HepG2 (cell line): ENCODE measurements around the gene GGTA1. TPM values are rescaled to one million over a fixed set of nuclear protein-coding genes. Genes with fewer than 3 reads are reported as not detected.

Experiments
- CENPT ChIP-seq: sonication (generic); formaldehyde crosslinking; IDR thresholded peaks from 2 replicates; pipeline ENCODE4 v1.8.0; 2022; ENCODE audit warnings: low read depth, mild to moderate bottlenecking, moderate library complexity, missing genetic modification reagents
- FOSL1 ChIP-seq: sonication (generic); formaldehyde crosslinking; IDR thresholded peaks from 2 replicates; pipeline ENCODE4 v1.9.0; 2021; ENCODE audit warnings: missing genetic modification reagents, borderline replicate concordance
- FOXA3 ChIP-seq: IDR thresholded peaks from 2 replicates; pipeline ENCODE4 v1.6.1; 2016; ENCODE audit warnings: missing genetic modification reagents, missing compliant biosample characterization
- HDAC2 ChIP-seq: sonication (generic); formaldehyde crosslinking; IDR thresholded peaks from 2 replicates; pipeline ENCODE4 v1.4.0; 2020; ENCODE audit warnings: missing genetic modification reagents
- NCOA5 ChIP-seq: sonication (generic); formaldehyde crosslinking; IDR thresholded peaks from 2 replicates; pipeline ENCODE4 v1.4.0; 2020; ENCODE audit warnings: missing genetic modification reagents
- NRL ChIP-seq: sonication (generic); formaldehyde crosslinking; IDR thresholded peaks from 2 replicates; pipeline ENCODE4 v1.5.0; 2020; ENCODE audit warnings: missing genetic modification reagents, mild to moderate bottlenecking, moderate library complexity, borderline replicate concordance
- SPEN ChIP-seq: sonication (generic); formaldehyde crosslinking; IDR thresholded peaks from 2 replicates; pipeline ENCODE4 v1.5.1; 2020; ENCODE audit warnings: low read depth, mild to moderate bottlenecking, missing genetic modification reagents
- SSRP1 ChIP-seq: IDR thresholded peaks from 2 replicates; pipeline ENCODE4 v1.6.1; 2016; ENCODE audit warnings: control low read depth
- SYNCRIP ChIP-seq: fragments of 200-400 bp; formaldehyde crosslinking; IDR thresholded peaks from 2 replicates; pipeline ENCODE4 v1.6.1; 2018; ENCODE audit warnings: mild to moderate bottlenecking, low read depth, low read length; ENCODE audit not compliant: insufficient read depth
- THYN1 ChIP-seq: sonication (generic); formaldehyde crosslinking; IDR thresholded peaks from 2 replicates; pipeline ENCODE4 v1.8.1; 2023; ENCODE audit warnings: low read depth, mild to moderate bottlenecking, moderate library complexity, missing genetic modification reagents, borderline replicate concordance
- U2AF2 ChIP-seq: fragments of 200-400 bp; formaldehyde crosslinking; IDR thresholded peaks from 2 replicates; pipeline ENCODE4 v1.6.1; 2017; ENCODE audit warnings: low read depth, mild to moderate bottlenecking, low read length
- ZBTB3 ChIP-seq: sonication (generic); formaldehyde crosslinking; IDR thresholded peaks from 2 replicates; pipeline ENCODE4 v1.4.0; 2020; ENCODE audit warnings: low read depth, mild to moderate bottlenecking, moderate library complexity, missing genetic modification reagents, borderline replicate concordance
- ZNF121 ChIP-seq: sonication (generic); formaldehyde crosslinking; IDR thresholded peaks from 2 replicates; pipeline ENCODE4 v1.5.0; 2020; ENCODE audit warnings: mild to moderate bottlenecking, missing genetic modification reagents
- ZNF160 ChIP-seq: sonication (generic); formaldehyde crosslinking; IDR thresholded peaks from 2 replicates; pipeline ENCODE4 v1.8.0; 2022; ENCODE audit warnings: mild to moderate bottlenecking, inconsistent platforms, missing genetic modification reagents
- ZNF232 ChIP-seq: sonication (generic); formaldehyde crosslinking; IDR thresholded peaks from 2 replicates; pipeline ENCODE4 v1.4.0; 2020; ENCODE audit warnings: missing genetic modification reagents, borderline replicate concordance
- ZNF275 ChIP-seq: sonication (generic); formaldehyde crosslinking; IDR thresholded peaks from 2 replicates; pipeline ENCODE4 v1.8.0; 2022; ENCODE audit warnings: missing genetic modification reagents, mild to moderate bottlenecking, inconsistent platforms, borderline replicate concordance
- ZNF317 ChIP-seq: sonication (generic); formaldehyde crosslinking; IDR thresholded peaks from 2 replicates; pipeline ENCODE4 v1.5.0; 2020; ENCODE audit warnings: mild to moderate bottlenecking, missing genetic modification reagents
- ZNF350 ChIP-seq: sonication (generic); formaldehyde crosslinking; IDR thresholded peaks from 2 replicates; pipeline ENCODE4 v1.4.0; 2020; ENCODE audit warnings: mild to moderate bottlenecking, low read depth, missing genetic modification reagents, borderline replicate concordance
- ZNF430 ChIP-seq: sonication (generic); formaldehyde crosslinking; IDR thresholded peaks from 2 replicates; pipeline ENCODE4 v1.9.0; 2021; ENCODE audit warnings: mild to moderate bottlenecking, missing genetic modification reagents
- ZNF460 ChIP-seq: sonication (generic); formaldehyde crosslinking; IDR thresholded peaks from 2 replicates; pipeline ENCODE4 v1.5.1; 2020; ENCODE audit warnings: missing genetic modification reagents, mild to moderate bottlenecking, borderline replicate concordance
- ZSCAN22 ChIP-seq: sonication (generic); formaldehyde crosslinking; IDR thresholded peaks from 2 replicates; pipeline ENCODE4 v1.4.0; 2020; ENCODE audit warnings: mild to moderate bottlenecking, missing genetic modification reagents
- polyA plus RNA-seq, 8 experiments: library from polyadenylated mRNA; depleted of rRNA in 3 of 8; stranded (reverse) in 7 of 8; unstranded in 1 of 8; fragments of >200 nt; fragmentation: Illumina TruSeq in 4 of 8; extraction: Trizol in 4 of 8; gene quantifications; 2 replicates each; pipeline versions ENCODE4 v1.2.1 to v1.2.3, GENCODE V29; 2011 to 2016; ENCODE audit warnings: low read depth in 4 of 8, missing spikeins in 1 of 8, mixed read lengths in 1 of 8; ENCODE audit not compliant: insufficient read depth in 1 of 8
- total RNA-seq, 5 experiments: library from RNA; depleted of rRNA; stranded (reverse); fragments of >200 nt; fragmentation: Illumina TruSeq; extraction: Trizol; gene quantifications; 2 replicates each; pipeline ENCODE4 v1.2.3, GENCODE V29; 2016; ENCODE audit warnings: low read depth in 1 of 5
- TF ChIP-seq, protein P1 (sequence below): sonication (generic); formaldehyde crosslinking; IDR thresholded peaks from 2 replicates; pipeline ENCODE4 v1.4.0; 2020; ENCODE audit warnings: low read depth, mild to moderate bottlenecking, missing genetic modification reagents
- TF ChIP-seq, protein P2 (sequence below): sonication (generic); formaldehyde crosslinking; IDR thresholded peaks from 2 replicates; pipeline ENCODE4 v1.8.1; 2023; ENCODE audit warnings: mild to moderate bottlenecking, inconsistent platforms, moderate library complexity, missing genetic modification reagents, borderline replicate concordance
- TF ChIP-seq, protein P3 (sequence below): sonication (generic); formaldehyde crosslinking; IDR thresholded peaks from 2 replicates; pipeline ENCODE4 v1.4.0; 2020; ENCODE audit warnings: missing genetic modification reagents
- TF ChIP-seq, protein P4 (sequence below): sonication (generic); formaldehyde crosslinking; IDR thresholded peaks from 2 replicates; pipeline ENCODE4 v1.8.1; 2023; ENCODE audit warnings: mild to moderate bottlenecking, missing genetic modification reagents

The GGTA1 gene
- total and polyA plus RNA-seq, 2 of the 13 experiments (the other 11 are each of a cell fraction or from before 2014, with no cell fraction given): not detected

DNA sequence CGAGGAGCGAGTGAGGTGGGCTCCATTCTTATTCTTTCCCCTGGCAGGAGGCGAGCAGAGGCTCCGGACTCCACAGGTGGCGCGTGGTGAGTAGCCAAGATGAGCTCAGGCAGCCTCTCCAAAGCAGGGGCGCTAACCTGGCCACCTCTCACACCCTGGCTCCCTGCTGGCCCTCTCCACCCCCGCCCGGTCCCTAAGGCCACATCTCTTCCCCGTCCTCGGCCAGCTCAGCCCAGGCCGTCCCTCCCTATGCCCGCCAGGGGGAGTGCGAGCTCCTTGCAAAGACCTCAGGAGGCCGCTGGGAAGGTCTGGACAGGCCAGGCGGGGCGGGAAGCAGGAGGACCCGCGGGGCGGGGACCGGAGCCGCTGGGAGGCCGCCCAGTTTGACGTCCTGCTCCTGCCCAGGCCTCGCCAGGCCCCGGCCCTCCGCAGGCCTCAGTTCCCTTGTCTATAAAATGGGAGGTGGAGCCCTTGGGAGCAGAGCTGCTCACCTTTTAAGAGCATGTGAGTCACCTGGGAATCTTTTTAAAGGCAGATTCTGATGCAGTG, 46.3 kb upstream of the GGTA1 start (continued):
- peak; percentile 28; the same call in 1 of the 2 replicates for TF ChIP-seq HDAC2 (CRISPR knock-in tag)
- TF ChIP-seq FOSL1 (CRISPR knock-in tag): no peak
- 0 out of 2 replicates have a peak, but pooled peaks have one; percentile 64 for TF ChIP-seq ZNF430
- no peak for TF ChIP-seq ZNF317 (CRISPR knock-in tag)
- no peak for TF ChIP-seq NRL (CRISPR knock-in tag)
- no peak for TF ChIP-seq ZSCAN22 (CRISPR knock-in tag)
- no peak for TF ChIP-seq ZNF275
- TF ChIP-seq ZNF121 (CRISPR knock-in tag): peak; percentile 52; the same call in 1 of the 2 replicates
- peak; percentile 65 for TF ChIP-seq SPEN (CRISPR knock-in tag)
- TF ChIP-seq, protein P1, sequence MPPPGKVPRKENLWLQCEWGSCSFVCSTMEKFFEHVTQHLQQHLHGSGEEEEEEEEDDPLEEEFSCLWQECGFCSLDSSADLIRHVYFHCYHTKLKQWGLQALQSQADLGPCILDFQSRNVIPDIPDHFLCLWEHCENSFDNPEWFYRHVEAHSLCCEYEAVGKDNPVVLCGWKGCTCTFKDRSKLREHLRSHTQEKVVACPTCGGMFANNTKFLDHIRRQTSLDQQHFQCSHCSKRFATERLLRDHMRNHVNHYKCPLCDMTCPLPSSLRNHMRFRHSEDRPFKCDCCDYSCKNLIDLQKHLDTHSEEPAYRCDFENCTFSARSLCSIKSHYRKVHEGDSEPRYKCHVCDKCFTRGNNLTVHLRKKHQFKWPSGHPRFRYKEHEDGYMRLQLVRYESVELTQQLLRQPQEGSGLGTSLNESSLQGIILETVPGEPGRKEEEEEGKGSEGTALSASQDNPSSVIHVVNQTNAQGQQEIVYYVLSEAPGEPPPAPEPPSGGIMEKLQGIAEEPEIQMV (CRISPR knock-in tag): peak; percentile 35; the same call in 1 of the 2 replicates
- TF ChIP-seq ZNF232 (CRISPR knock-in tag): no peak
- TF ChIP-seq THYN1 (CRISPR knock-in tag): no peak
- no peak for TF ChIP-seq SSRP1
- no peak for TF ChIP-seq ZNF460 (CRISPR knock-in tag)
- TF ChIP-seq, protein P2, sequence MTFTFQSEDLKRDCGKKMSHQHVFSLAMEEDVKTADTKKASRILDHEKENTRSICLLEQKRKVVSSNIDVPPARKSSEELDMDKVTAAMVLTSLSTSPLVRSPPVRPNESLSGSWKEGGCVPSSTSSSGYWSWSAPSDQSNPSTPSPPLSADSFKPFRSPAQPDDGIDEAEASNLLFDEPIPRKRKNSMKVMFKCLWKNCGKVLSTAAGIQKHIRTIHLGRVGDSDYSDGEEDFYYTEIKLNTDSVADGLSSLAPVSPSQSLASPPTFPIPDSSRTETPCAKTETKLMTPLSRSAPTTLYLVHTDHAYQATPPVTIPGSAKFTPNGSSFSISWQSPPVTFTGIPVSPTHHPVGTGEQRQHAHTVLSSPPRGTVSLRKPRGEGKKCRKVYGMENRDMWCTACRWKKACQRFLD (CRISPR knock-in tag): no peak
- no peak for TF ChIP-seq NCOA5 (CRISPR knock-in tag)
- peak; percentile 80 for TF ChIP-seq ZNF350
- TF ChIP-seq ZBTB3 (CRISPR knock-in tag): no peak
- TF ChIP-seq, protein P3, sequence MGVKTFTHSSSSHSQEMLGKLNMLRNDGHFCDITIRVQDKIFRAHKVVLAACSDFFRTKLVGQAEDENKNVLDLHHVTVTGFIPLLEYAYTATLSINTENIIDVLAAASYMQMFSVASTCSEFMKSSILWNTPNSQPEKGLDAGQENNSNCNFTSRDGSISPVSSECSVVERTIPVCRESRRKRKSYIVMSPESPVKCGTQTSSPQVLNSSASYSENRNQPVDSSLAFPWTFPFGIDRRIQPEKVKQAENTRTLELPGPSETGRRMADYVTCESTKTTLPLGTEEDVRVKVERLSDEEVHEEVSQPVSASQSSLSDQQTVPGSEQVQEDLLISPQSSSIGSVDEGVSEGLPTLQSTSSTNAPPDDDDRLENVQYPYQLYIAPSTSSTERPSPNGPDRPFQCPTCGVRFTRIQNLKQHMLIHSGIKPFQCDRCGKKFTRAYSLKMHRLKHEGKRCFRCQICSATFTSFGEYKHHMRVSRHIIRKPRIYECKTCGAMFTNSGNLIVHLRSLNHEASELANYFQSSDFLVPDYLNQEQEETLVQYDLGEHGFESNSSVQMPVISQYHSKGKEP (CRISPR knock-in tag): no peak
- peak; percentile 38; the same call in 1 of the 2 replicates for TF ChIP-seq FOXA3 (CRISPR knock-in tag)
- TF ChIP-seq, protein P4, sequence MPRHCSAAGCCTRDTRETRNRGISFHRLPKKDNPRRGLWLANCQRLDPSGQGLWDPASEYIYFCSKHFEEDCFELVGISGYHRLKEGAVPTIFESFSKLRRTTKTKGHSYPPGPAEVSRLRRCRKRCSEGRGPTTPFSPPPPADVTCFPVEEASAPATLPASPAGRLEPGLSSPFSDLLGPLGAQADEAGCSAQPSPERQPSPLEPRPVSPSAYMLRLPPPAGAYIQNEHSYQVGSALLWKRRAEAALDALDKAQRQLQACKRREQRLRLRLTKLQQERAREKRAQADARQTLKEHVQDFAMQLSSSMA (CRISPR knock-in tag): no peak
- no peak for TF ChIP-seq U2AF2
- TF ChIP-seq CENPT (CRISPR knock-in tag): no peak
- no peak for TF ChIP-seq ZNF160 (CRISPR knock-in tag)
- TF ChIP-seq SYNCRIP: no peak
